Astrocyte of the cerebellum (primary cell): ENCODE data around the gene C5orf58.

Experiments used
- DNase-seq: peaks from one replicate; pipeline ENCODE4 v3.0.0-alpha.2; 2011; ENCODE audit warnings: low read depth
- H3K4me3 ChIP-seq: 2 replicates; pipeline ENCODE4 v1.5.1; 2011; ENCODE audit warnings: mild to moderate bottlenecking, low read depth, low read length, moderate library complexity
- CTCF ChIP-seq: IDR thresholded peaks from 2 replicates; pipeline ENCODE4 v1.5.1; 2012; ENCODE audit warnings: low read length, low read depth, moderate library complexity, mild to moderate bottlenecking; ENCODE audit errors: missing control alignments
- in situ Hi-C: cut with HindIII; loops from 2 replicates; pipeline ENCODE4 v1.10.0; 2017; ENCODE audit warnings: low sequenced_read_pairs

Gene C5orf58

DNA sequence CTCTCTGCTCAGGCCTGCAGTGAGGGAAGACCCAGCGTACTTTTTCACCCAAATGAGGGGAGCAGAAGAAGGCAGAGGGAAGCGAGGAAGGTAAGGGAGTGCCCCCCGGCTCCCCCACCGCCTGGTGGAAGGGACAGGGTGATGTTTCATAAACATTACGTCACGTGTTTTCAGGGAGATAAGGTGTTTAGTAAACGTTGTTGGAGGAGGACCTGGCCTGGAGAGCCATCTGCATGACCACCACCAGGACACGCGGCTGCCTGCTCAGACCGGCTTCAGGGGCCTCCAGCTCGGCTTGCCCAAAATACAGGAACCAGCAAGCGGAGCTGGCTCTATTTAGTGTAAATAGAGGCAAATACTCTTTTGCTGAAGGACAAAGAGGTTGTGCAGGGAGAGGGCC is 40.0 kb upstream of the C5orf58 start:
- no peak for TF ChIP-seq CTCF
- in situ Hi-C loops: no loop called here
- DNase-seq: no peak
- H3K4me3 ChIP-seq: no peak overlapping the region

DNA sequence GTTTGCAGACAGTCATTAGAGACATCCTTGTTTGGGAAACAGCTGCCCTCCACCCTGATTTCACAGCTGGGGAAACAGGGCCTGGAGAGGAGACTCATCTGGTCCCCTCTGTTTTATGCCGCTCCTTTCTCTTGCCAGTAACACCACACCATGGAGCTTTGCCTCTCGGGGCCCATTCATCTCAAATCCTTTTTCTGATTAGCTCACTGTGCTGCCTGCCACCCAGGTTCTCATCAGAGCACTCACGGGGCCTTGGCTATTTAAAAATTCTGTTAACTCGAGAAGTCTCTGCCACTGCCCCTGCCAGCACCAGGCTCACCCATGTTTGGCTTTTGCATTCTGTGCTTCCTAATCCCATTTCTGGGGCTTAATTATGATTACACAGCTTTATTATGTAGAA is 36.8 kb upstream of the C5orf58 start:
- in situ Hi-C loops: no loop called here
- no peak for DNase-seq
- no peak overlapping the region for H3K4me3 ChIP-seq
- no peak for TF ChIP-seq CTCF

DNA sequence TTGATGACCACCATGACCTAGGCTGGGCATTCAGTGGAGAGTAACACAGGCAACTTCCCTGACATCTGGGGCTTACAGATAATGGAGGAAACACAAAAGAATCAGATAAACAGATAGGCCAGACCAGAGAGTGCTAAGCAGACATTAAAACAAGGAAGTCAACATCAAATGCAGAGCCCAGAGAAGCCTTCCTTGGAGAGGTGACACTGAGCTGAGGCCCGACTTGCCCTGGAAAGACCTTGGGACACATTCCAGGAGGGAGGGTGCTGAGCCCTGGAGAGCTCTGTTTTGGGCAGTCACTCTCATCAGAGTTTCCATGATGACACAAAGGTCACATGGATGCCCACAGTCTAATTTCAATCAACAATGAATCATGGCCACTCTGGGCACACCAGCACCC is 31.9 kb upstream of the C5orf58 start:
- no peak for TF ChIP-seq CTCF
- in situ Hi-C loops: no loop called here
- no peak overlapping the region for H3K4me3 ChIP-seq
- DNase-seq: no peak

GRCh38 chr5:170201311-170201710 is 31.5 kb upstream of the C5orf58 start:
- in situ Hi-C loops: no loop called here
- H3K4me3 ChIP-seq: no peak overlapping the region
- DNase-seq: no peak
- no peak for TF ChIP-seq CTCF

DNA sequence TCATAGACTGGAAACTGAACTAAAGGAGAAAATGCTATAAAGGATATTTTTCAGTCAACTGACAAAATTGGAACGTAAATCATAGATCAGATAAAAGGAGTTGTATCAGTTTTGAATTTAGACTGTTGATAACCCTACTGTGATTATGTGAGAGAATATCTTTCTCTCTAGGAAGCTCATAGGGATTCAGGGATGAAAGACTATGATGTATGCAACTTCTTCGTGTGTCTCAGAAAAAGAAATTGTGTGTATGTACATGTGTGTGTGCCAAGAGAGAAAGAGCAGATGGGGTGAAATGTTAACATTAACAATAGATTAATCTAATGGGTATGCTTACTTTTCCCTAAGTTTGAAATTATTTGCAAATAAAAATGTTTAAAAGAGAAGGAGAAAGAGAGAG is 30.7 kb upstream of the C5orf58 start:
- DNase-seq: no peak
- no peak overlapping the region for H3K4me3 ChIP-seq
- in situ Hi-C loops: no loop called here
- TF ChIP-seq CTCF: no peak

- in situ Hi-C loops: no loop called here
- no peak overlapping the region for H3K4me3 ChIP-seq
- no peak for DNase-seq
- no peak for TF ChIP-seq CTCF
Measured at GRCh38 chr5:170204202-170204601, 28.6 kb upstream of the C5orf58 start.

DNA sequence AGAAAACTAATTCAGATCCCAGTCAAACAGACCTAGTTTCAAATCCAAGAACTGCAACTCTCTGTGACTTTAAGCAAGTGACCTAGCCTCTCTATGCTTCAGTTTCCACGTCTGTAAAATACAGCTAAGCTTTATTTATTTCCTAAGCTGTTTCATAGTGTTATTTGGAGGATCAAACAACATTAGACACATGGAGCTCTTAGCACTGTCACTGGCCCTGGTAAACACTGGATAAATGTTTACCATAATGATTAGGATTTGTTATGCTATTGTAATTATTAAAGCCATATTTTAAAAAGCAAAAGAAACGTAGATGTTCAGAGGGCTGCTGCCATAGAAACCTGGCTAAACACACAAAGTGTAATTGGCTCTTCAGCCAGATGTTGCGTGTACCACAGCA is 26.6 kb upstream of the C5orf58 start:
- no peak for DNase-seq
- H3K4me3 ChIP-seq: no peak overlapping the region
- TF ChIP-seq CTCF: no peak
- in situ Hi-C loops: no loop called here
